GM21381 (cell line): Measurements from ENCODE around the gene LCA5L.

Experiments
- ATAC-seq: cut with Tn5 transposase; IDR thresholded peaks from one replicate; pipeline ENCODE4 v1.9.1; 2021; ENCODE audit warnings: mild to moderate bottlenecking, moderate library complexity; ENCODE audit not compliant: unreplicated experiment

Gene LCA5L

GRCh38 chr21:39359382-39359781 lies 86.2 kb downstream of the LCA5L start:
- no peak for ATAC-seq
